ENCODE data around the gene RRN3.
"Not testable (repeated sequence)": the region's sequence is repeated elsewhere in the genome, so short reads cannot be mapped to it uniquely, and the experiment has no call there.

The RRN3 gene

GRCh38 chr16:15027503-15028344 lies 66.3 kb downstream of the RRN3 start:
- not testable (repeated sequence) for DNase-seq (ENCODE audit: low read depth)

GRCh38 chr16:15027051-15027450 lies 67.0 kb downstream of the RRN3 start:
- DNase-seq (ENCODE audit: low read depth) = not testable (repeated sequence)

GRCh38 chr16:15025234-15025951 lies 68.7 kb downstream of the RRN3 start:
- not testable (repeated sequence) for DNase-seq (ENCODE audit: low read depth)

GRCh38 chr16:15024858-15025199 lies 69.2 kb downstream of the RRN3 start:
- not testable (repeated sequence) for DNase-seq (ENCODE audit: low read depth)

GRCh38 chr16:15023381-15024077 lies 70.5 kb downstream of the RRN3 start:
- DNase-seq (ENCODE audit: low read depth) = not testable (repeated sequence)

- DNase-seq (ENCODE audit: low read depth) = peak; percentile 56
Observed at GRCh38 chr16:15022194-15022593, 71.9 kb downstream of the RRN3 start.

GRCh38 chr16:15021429-15021828 lies 72.6 kb downstream of the RRN3 start:
- DNase-seq (ENCODE audit: low read depth) = not testable (repeated sequence)

GRCh38 chr16:15016951-15017580 lies 77.0 kb downstream of the RRN3 start:
- DNase-seq (ENCODE audit: low read depth) = not testable (repeated sequence)

- DNase-seq (ENCODE audit: low read depth) = not testable (repeated sequence)
Observed at GRCh38 chr16:15016354-15016753, 77.7 kb downstream of the RRN3 start.

GRCh38 chr16:15015671-15016070 lies 78.4 kb downstream of the RRN3 start:
- DNase-seq (ENCODE audit: low read depth) = not testable (repeated sequence)

GRCh38 chr16:15012941-15013340 lies 81.1 kb downstream of the RRN3 start:
- DNase-seq (ENCODE audit: low read depth) = not testable (repeated sequence)

Measured in activated T-helper 1 cell treated with Interleukin-2 at 50 U/mL for 16 hours (primary cell).